GM13977 (cell line): ENCODE measurements around the gene SLC25A42.
"Not testable (repeated sequence)": the region's sequence is repeated elsewhere in the genome, so short reads cannot be mapped to it uniquely, and the experiment has no call there.

Experiments used
- DNase-seq: peaks from one replicate; pipeline ENCODE4 v3.0.0; 2012; ENCODE audit warnings: low spot score
- CTCF ChIP-seq: IDR thresholded peaks from 2 replicates; pipeline ENCODE4 v1.5.1; 2012; ENCODE audit warnings: mild to moderate bottlenecking, control low read depth; ENCODE audit not compliant: insufficient read depth; ENCODE audit errors: extremely low read depth, missing control alignments
- in situ Hi-C: fragments of 300-500 bp; cut with MboI; formaldehyde crosslinking; loops from one replicate; pipeline ENCODE4 v1.12.0; 2022; ENCODE audit warnings: low sequenced_read_pairs, low pct_unique_long_range_greater_than_20kb, mixed read lengths, inconsistent platforms; ENCODE audit not compliant: unreplicated experiment

The SLC25A42 gene

GRCh38 chr19:19094513-19094912 lies 30.7 kb downstream of the SLC25A42 start:
- no peak for DNase-seq
- in situ Hi-C loops, result no loop called here
- TF ChIP-seq CTCF, result no peak

DNA sequence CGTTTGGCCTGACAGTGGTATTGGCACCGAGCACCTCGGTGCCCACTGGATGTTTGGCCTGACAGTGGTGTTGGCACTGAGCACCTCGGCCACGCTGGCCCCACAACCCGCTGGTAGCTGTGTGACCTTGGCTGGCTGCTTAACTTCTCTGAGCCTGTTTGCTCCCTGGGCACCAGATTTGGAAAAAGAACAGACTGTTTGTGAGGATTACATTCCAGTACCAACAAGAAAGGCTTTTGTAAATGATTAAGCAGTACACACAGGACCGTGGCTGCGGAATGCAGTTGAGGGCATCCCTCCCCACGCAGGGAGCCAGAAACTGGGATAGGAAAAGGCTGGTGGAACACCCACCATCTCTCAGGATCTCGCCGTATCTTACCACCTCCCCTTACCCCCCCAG lies 31.9 kb downstream of the SLC25A42 start:
- in situ Hi-C loops, result no loop called here

DNA sequence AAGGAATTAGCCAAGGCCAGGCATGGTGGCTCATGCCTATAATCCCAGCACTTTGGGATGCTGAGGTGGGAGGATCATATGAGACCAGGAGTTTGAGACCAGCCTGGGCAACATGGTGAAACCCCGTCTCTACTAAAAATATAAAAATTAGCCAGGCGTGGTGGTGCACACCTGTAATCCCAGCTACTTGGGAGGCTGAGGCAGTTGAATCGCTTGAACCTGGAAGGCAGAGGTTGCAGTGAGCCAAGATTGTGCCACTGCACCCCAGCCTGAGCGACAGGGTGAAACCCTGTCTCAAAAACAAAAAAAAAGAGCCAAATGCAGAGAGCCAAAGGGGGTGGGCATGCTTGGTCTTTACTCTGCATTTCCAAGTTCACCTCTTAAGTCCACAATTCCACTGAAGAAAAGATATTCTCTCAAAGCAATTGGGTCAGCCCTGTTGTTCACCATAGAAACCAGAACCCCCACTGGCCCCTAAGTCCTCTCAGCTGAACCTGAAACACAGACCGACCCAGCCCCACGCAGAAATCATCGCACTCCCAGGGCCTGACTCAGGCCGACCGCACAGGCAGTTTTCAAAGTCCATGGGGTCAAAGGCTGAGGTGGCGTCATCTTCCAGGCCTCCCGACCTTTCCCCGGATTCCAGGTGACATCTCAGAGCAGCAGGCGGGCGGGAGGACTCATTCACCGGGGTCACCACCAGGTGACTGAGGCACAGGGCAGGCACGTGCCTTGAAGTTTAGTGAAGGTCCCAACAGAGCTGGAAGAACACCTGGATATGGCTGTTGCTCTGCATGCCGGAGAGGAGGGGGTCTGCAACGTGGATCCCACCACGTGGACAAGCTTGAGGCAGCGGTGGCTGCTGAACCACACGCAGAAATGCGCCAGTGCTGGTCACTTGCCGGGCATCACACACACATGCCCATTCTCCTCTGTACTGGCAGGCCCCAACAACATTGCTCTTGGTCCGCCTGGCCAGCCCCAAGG lies 33.1 kb downstream of the SLC25A42 start:
- no peak for TF ChIP-seq CTCF
- in situ Hi-C loops, result no loop called here
- no peak for DNase-seq

More for the DNA sequence above, 31.9 kb downstream of the SLC25A42 start:
- TF ChIP-seq CTCF, result no peak
- DNase-seq, result no peak

DNA sequence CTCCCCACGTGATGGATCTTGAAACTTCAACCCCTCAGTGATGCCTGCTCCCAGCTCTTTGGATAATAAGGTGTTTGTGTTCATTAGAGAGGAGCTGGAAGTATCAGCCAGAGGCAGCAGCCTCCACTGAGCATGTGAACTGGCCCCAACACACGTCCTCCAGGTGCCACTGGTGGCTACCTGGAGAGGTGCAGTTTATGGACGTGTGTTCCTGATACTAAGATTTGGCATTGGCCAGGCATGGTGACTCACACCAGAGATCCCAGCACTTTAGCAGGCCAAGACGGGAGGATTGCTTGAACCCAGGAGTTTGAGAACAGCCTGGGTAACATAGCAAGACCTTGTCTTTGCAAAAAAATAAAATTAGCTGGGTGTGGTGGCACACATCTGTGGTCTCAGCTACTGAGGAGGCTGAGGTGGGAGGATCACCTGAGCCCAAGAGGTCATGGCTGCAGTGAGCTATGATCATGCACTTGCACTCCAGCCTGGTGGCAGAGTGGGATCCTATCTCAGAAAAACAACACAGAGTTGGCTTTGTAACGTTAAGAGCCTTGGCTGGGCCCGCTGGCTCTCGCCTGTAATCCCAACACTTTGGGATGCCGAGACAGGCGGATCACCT lies 34.4 kb downstream of the SLC25A42 start:
- in situ Hi-C loops, result no loop called here
- DNase-seq, result no peak
- no peak for TF ChIP-seq CTCF

DNA sequence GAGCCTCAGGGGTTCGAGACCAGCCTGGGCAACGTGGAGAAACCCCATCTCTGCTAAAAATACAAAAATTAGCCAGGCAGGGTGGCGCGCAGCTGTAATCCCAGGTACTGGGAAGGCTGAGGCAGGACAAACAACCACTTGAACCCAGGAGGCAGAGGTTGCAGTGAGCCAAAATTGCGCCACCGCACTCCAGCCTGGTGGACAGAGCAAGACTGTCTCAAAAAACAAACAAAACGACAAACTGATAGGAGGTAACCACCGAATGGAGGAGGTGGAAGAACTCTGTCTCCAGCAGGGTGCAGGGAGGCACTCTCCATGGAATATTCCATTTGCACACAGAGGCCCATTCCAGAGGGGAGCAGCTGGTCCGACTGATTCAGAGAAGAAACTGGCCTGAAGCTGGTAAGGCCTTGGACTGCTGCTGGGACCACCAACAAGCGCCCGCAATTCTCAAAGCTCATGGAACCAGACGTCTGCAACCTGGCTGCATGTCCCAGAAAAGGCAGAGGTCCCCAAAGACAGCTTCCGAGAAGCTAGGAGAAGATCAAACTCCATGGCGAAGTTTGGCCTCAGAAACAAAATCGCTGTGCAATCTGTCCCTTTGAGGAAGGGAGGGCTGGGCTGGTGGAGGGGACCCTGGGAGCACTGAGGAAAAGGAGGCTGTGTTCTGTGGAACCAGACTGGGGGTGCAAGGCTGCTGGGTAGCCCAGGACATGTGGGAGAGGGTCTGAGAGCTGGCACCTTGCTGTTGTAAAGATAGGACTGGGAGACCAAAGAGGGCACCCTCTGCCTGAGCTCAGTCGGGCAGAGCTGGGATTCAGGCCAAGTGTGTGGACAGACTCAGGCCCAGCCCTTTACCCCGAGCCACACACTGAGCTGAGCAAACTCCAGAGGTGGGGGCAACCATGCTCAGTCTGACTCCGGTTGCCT lies 35.2 kb downstream of the SLC25A42 start:
- no peak for TF ChIP-seq CTCF
- no peak for DNase-seq
- in situ Hi-C loops, result no loop called here

- DNase-seq, result no peak
- no peak for TF ChIP-seq CTCF
- in situ Hi-C loops, result no loop called here
These were observed 37.7 kb downstream of the SLC25A42 start for GRCh38 chr19:19101540-19101939.

DNA sequence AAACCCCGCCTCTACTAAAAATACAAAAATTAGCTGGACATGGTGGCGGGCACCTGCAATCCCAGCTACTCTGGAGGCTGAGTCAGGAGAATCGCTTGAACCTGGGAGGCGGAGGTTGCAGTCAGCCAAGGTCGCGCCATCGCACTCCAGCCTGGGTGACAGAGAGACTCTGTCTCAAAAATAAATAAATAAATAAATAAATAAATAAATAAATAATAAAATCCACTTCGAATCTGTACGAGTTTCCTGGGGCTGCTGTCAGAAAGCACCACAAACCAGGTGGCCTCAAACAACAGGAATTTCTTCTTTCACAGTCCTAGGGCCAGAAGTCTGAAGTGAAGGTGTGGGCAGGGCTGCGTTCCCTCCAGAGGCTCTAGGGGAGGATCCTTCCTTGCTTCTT lies 38.8 kb downstream of the SLC25A42 start:
- in situ Hi-C loops, result not testable (repeated sequence)

More for the DNA sequence above, 38.8 kb downstream of the SLC25A42 start:
- DNase-seq, result not testable (repeated sequence)
